Testis (tissue), 3 donors: Measurements from ENCODE around the gene TMED1. TPM values are rescaled to one million over a fixed set of nuclear protein-coding genes. Genes with fewer than 3 reads are reported as not detected.

Experiments used
- DNase-seq: peaks from one replicate; pipeline ENCODE4 v3.0.0-alpha.2; 2019
- H3K27ac ChIP-seq, 2 donors: fragments of 200-600 bp; sonication (generic); one replicate each; pipeline ENCODE4 v1.5.1; 2019
- H3K27me3 ChIP-seq: fragments of 200-600 bp; sonication (generic); one replicate; pipeline ENCODE4 v1.5.1; 2019
- H3K36me3 ChIP-seq: fragments of 200-600 bp; sonication (generic); one replicate; pipeline ENCODE4 v1.5.1; 2017; ENCODE audit warnings: low read depth; ENCODE audit errors: missing control alignments
- H3K4me1 ChIP-seq: fragments of 200-600 bp; sonication (generic); one replicate; pipeline ENCODE4 v1.5.1; 2019
- H3K4me3 ChIP-seq, 2 donors: fragments of 200-600 bp; sonication (generic); one replicate each; pipeline ENCODE4 v1.5.1; 2017 to 2019
- H3K9me3 ChIP-seq: fragments of 200-600 bp; sonication (generic); one replicate; pipeline ENCODE4 v1.5.1; 2017
- POLR2A ChIP-seq: fragments of 450-650 bp; IDR thresholded peaks from one replicate; pipeline ENCODE4 v1.6.1; 2017; ENCODE audit warnings: antibody characterized with exemption, mild to moderate bottlenecking, moderate library complexity
- WGBS, 2 donors: methylation state at CpG; one replicate each; pipeline ENCODE4 v1.1.5; 2018; 5-methylcytosine and 5-hydroxymethylcytosine counted together
- intact Hi-C: fragments of 100-400 bp; cut with DNase I; formaldehyde crosslinking; loops from one replicate; pipeline ENCODE4 v1.15.1; 2023; ENCODE audit warnings: low total_unique reads
- polyA plus RNA-seq: library from polyadenylated mRNA; stranded (reverse); fragments of 350-450 nt; fragmentation: Illumina TruSeq; extraction: RNeasy Lipid Tissue Mini Kit (QIAGEN cat#74804); gene quantifications from one replicate; pipeline ENCODE4 v1.2.3, GENCODE V29; 2014; ENCODE audit warnings: low read depth, low replicate concordance; ENCODE audit not compliant: insufficient read depth
- total RNA-seq, 2 donors: library from RNA; depleted of rRNA; stranded (reverse); fragments of >200 nt; gene quantifications; one replicate each; pipeline ENCODE4 v1.2.3, GENCODE V29; 2016
- TF ChIP-seq, protein P1 (sequence below), 3 experiments: fragments of 450-650 bp in 2 of 3; fragments of 200-600 bp in 1 of 3; sonication (generic) in 1 of 3; IDR thresholded peaks; one replicate each; pipeline ENCODE4 v1.5.1; 2016 to 2019; ENCODE audit warnings: antibody characterized with exemption in 3 of 3, mild to moderate bottlenecking in 2 of 3, moderate library complexity in 1 of 3

TMED1 gene
- total and polyA plus RNA-seq, 3 donors from 2014 or later = 30.2 to 59.3 (median 34.0) TPM

- Histone ChIP-seq H3K4me1 (no peaks in the 10 kb centered on the region), H3K27ac (no peak overlapping the region), H3K9me3 (no peaks in the 10 kb centered on the region), H3K36me3 (no peaks in the 10 kb centered on the region), H3K27me3 (no peaks in the 10 kb centered on the region), H3K4me3 (no peak overlapping the region)
- no peak for TF ChIP-seq POLR2A
- TF ChIP-seq, protein P1, sequence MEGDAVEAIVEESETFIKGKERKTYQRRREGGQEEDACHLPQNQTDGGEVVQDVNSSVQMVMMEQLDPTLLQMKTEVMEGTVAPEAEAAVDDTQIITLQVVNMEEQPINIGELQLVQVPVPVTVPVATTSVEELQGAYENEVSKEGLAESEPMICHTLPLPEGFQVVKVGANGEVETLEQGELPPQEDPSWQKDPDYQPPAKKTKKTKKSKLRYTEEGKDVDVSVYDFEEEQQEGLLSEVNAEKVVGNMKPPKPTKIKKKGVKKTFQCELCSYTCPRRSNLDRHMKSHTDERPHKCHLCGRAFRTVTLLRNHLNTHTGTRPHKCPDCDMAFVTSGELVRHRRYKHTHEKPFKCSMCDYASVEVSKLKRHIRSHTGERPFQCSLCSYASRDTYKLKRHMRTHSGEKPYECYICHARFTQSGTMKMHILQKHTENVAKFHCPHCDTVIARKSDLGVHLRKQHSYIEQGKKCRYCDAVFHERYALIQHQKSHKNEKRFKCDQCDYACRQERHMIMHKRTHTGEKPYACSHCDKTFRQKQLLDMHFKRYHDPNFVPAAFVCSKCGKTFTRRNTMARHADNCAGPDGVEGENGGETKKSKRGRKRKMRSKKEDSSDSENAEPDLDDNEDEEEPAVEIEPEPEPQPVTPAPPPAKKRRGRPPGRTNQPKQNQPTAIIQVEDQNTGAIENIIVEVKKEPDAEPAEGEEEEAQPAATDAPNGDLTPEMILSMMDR (IDR thresholded peaks at IDR 0.05) = no peak
- intact Hi-C loops = no loop called here
- DNase-seq = no peak
- 96 to 97% methylated on average over 11 to 19 of the region's 19 CpGs for WGBS, 2 donors
Measured at GRCh38 chr19:10812196-10812595, 23.8 kb downstream of the TMED1 start.

DNA sequence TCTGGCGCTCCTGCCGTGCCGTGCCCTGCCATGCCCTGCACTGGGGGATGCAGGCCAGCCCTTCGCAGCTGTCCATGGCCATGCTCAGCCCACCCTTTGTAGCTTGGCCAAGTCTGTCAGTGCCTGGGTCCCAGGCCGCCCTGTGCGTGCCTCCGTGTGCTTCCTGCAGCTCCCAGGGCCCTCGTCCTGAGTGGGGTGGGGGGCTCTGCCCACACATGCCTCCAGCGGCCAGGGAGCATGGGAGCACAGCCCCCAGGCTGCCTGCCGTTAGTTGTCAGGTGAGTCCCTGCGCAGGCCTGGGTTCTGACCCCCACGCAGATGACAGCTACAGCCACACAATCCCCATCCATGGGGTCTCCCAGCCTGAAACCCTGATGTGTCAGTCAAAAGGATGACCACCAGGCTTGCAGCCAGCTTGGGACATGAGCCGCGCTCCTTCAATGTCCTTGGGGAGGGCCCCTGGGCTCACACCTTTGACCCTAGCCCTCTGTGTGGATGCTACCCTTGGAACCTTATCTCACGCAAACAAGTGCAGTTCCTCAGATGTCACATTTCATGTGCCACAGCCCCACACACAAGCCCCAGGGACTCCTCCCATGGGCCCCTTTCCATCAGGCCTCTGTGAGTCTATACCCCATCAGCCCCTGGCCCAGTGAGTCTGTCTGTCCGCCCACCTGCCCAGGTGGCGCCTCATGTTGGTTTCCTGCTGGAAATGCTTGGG, 24.5 kb downstream of the TMED1 start:
- H3K9me3 ChIP-seq = no peaks in the 10 kb centered on the region
- H3K27me3 ChIP-seq = no peaks in the 10 kb centered on the region
- no peak for DNase-seq
- H3K27ac ChIP-seq = no peak overlapping the region
- intact Hi-C loops = no loop called here
- no peak overlapping the region for H3K4me3 ChIP-seq
- TF ChIP-seq, protein P1 (IDR thresholded peaks at IDR 0.05) = no peak
- no peak for TF ChIP-seq POLR2A
- H3K4me1 ChIP-seq = no peaks in the 10 kb centered on the region
- H3K36me3 ChIP-seq = no peaks in the 10 kb centered on the region
- WGBS, 2 donors = 80 to 85% methylated on average over 1 to 17 of the region's 17 CpGs

DNA sequence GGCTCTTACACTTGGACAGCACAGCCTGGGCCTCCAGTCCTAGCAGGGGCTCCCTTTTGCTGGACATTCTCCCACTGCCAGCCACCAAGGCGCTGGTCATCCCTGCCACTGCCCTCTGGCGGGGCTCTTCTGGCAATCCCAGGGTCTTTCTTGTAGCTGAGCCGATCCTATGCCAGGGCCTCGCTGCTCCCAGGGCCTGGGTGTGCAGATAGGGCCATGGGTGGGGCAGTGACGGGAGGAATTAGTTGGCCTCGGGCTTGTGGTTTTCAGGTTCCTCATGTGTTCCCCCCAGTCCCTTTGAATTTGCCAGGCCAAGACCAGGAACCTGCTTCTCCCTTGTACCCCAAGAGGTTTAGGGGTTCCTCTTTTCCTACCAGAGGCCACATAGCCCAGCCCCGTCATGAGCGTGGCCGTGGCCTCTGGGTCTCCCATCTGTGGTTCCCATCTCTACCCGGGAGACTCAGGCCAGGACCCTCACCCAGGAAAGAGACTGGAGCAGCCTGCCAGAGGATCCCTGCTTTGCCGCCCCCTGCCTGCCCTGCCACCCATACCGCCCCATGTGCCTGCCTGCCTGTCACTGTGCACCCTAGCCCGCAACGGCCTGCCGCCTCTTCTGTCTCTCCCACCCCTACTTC, 26.2 kb downstream of the TMED1 start:
- H3K4me3 ChIP-seq = no peak overlapping the region
- H3K27ac ChIP-seq = no peak overlapping the region
- TF ChIP-seq, protein P1 (IDR thresholded peaks at IDR 0.05) = no peak

GRCh38 chr19:10808937-10809649, 26.9 kb downstream of the TMED1 start:
- 81 to 89% methylated on average over 10 of the region's 10 CpGs for WGBS, 2 donors
- Histone ChIP-seq H3K27ac (no peak overlapping the region), H3K4me3 (no peak overlapping the region), H3K36me3 (no peaks in the 10 kb centered on the region), H3K4me1 (no peaks in the 10 kb centered on the region), H3K9me3 (no peaks in the 10 kb centered on the region), H3K27me3 (no peaks in the 10 kb centered on the region)
- no peak for DNase-seq
- TF ChIP-seq POLR2A = no peak
- TF ChIP-seq, protein P1 (IDR thresholded peaks at IDR 0.05) = no peak
- intact Hi-C loops = no loop called here

More for the DNA sequence above, 26.2 kb downstream of the TMED1 start:
- DNase-seq = no peak
- WGBS, 2 donors = 72 to 83% methylated on average over 5 to 13 of the region's 15 CpGs
- intact Hi-C loops = no loop called here
- Histone ChIP-seq H3K27me3 (no peaks in the 10 kb centered on the region), H3K9me3 (no peaks in the 10 kb centered on the region), H3K36me3 (no peaks in the 10 kb centered on the region), H3K4me1 (no peaks in the 10 kb centered on the region)
